Fibroblast of lung (primary cell): Measurements from ENCODE around the gene EVI5. TPM values are rescaled to one million over a fixed set of nuclear protein-coding genes. Genes with fewer than 3 reads are reported as not detected.

Experiments
- DNase-seq, 2 donors: peaks; one replicate each; pipeline versions ENCODE4 v3.0.0 to v3.0.0-alpha.2; 2010; ENCODE audit warnings: low read depth in 2 of 2
- H2AFZ ChIP-seq: 2 replicates; pipeline ENCODE4 v1.5.1; 2012; ENCODE audit warnings: low read length, control low read depth, inconsistent platforms
- H3K27ac ChIP-seq: 2 replicates; pipeline ENCODE4 v1.5.1; 2011; ENCODE audit warnings: low read length, control low read depth; ENCODE audit not compliant: insufficient read depth
- H3K27me3 ChIP-seq: 2 replicates; pipeline ENCODE4 v1.5.1; 2011; ENCODE audit warnings: mild to moderate bottlenecking, low read length; ENCODE audit not compliant: control insufficient read depth, insufficient read depth
- H3K36me3 ChIP-seq: 2 replicates; pipeline ENCODE4 v1.5.1; 2011; ENCODE audit warnings: low read length; ENCODE audit not compliant: control insufficient read depth, insufficient read depth
- H3K4me1 ChIP-seq: 2 replicates; pipeline ENCODE4 v1.5.1; 2011; ENCODE audit warnings: low read length; ENCODE audit not compliant: control insufficient read depth, insufficient read depth; ENCODE audit errors: extremely low read depth
- H3K4me2 ChIP-seq: 2 replicates; pipeline ENCODE4 v1.5.1; 2011; ENCODE audit warnings: low read length, control low read depth; ENCODE audit not compliant: insufficient read depth; ENCODE audit errors: extremely low read depth
- H3K4me3 ChIP-seq, 4 experiments: fragments of 200-600 bp in 1 of 4; sonication (generic) in 1 of 4; replicated peaks in 1 of 4; 2 replicates each; pipeline ENCODE4 v1.5.1; 2011 to 2016; ENCODE audit warnings: low read length in 4 of 4, low read depth in 3 of 4, mild to moderate bottlenecking in 3 of 4, control low read depth in 2 of 4, inconsistent platforms in 1 of 4, mixed read lengths in 1 of 4; ENCODE audit not compliant: insufficient read depth in 1 of 4; ENCODE audit errors: control extremely low read depth in 1 of 4
- H3K79me2 ChIP-seq: 2 replicates; pipeline ENCODE4 v1.5.1; 2012; ENCODE audit warnings: mild to moderate bottlenecking, low read length, inconsistent platforms; ENCODE audit not compliant: control insufficient read depth, insufficient read depth
- H3K9ac ChIP-seq: 2 replicates; pipeline ENCODE4 v1.5.1; 2011; ENCODE audit warnings: mild to moderate bottlenecking, low read length, control low read depth; ENCODE audit not compliant: insufficient read depth
- H3K9me3 ChIP-seq: 2 replicates; pipeline ENCODE4 v1.5.1; 2012; ENCODE audit warnings: low read depth, low read length; ENCODE audit not compliant: control insufficient read depth, insufficient read depth
- H4K20me1 ChIP-seq: 2 replicates; pipeline ENCODE4 v1.5.1; 2011; ENCODE audit warnings: low read length; ENCODE audit not compliant: control insufficient read depth, insufficient read depth; ENCODE audit errors: extremely low read depth
- EZH2 ChIP-seq: IDR thresholded peaks from 2 replicates; pipeline ENCODE4 v1.5.1; 2012; ENCODE audit warnings: low read length, control low read depth, mild to moderate bottlenecking; ENCODE audit errors: missing control alignments
- polyA plus RNA-seq, 2 donors: library from polyadenylated mRNA; depleted of rRNA in 1 of 2; stranded (reverse) in 1 of 2; unstranded in 1 of 2; fragments of >200 nt; gene quantifications; 2 replicates each; pipeline ENCODE4 v1.2.1, GENCODE V29; 2011 to 2012; ENCODE audit warnings: missing spikeins in 1 of 2
- total RNA-seq: library from RNA; depleted of rRNA; stranded (reverse); fragments of >200 nt; gene quantifications from 2 replicates; pipeline ENCODE4 v1.2.1, GENCODE V29; 2014
- TF ChIP-seq, protein P1 (sequence below), 2 donors: IDR thresholded peaks in 1 of 2; conservative IDR thresholded peaks in 1 of 2; 1 replicate in 1 of 2; 2 replicates in 1 of 2; pipeline ENCODE4 v1.5.1; 2011 to 2012; ENCODE audit warnings: low read length in 2 of 2, control low read depth in 1 of 2, inconsistent platforms in 1 of 2, low read depth in 1 of 2, mild to moderate bottlenecking in 1 of 2

Gene EVI5
- total and polyA plus RNA-seq, 2 donors (not counting 1 experiment from before 2014, with no cell fraction given), result 32.5 to 48.1 TPM

DNA sequence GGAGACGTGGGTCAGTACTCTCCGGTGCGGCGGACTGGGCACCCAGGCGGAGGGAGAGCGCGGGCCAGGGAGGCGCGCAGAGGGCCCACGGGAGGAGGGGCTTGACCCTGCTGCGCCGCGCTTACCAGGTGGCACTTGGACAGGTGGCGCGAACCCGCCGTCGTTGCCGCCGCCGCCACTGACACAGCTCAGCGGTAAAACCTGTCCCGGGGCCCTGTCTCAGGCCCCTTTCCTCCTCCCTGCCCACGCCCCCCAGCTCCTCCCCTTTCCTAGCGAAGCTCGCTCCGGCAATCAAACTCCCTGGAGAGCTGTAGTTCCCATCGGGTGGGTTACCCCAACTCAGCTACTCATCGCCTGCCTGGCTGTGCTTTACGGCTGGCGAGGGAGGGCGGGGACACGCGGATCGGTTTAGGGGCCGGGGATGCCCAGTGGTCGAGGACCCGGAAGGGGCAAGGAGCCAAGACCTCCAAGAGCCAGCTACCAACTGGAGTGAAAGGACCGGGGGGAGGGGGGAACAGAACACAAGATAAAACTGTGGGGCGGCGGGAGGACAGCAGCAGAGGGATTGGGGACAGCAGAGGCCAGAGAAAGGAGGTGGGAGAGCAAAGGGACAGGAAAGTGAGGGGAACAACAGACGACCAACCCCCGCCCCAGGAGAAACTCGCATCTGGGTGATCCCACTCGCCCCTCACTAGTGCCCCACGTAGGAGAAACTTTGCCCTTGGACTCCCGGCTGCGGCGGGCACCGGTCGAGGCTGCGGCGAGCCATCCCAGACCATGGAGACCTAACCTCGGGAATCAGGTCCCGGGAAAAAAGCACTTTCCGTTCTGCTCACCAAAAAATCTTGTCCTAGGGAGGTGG is 301.1 kb downstream of the EVI5 start:
- TF ChIP-seq EZH2, result peak; percentile 71
- TF ChIP-seq, protein P1, sequence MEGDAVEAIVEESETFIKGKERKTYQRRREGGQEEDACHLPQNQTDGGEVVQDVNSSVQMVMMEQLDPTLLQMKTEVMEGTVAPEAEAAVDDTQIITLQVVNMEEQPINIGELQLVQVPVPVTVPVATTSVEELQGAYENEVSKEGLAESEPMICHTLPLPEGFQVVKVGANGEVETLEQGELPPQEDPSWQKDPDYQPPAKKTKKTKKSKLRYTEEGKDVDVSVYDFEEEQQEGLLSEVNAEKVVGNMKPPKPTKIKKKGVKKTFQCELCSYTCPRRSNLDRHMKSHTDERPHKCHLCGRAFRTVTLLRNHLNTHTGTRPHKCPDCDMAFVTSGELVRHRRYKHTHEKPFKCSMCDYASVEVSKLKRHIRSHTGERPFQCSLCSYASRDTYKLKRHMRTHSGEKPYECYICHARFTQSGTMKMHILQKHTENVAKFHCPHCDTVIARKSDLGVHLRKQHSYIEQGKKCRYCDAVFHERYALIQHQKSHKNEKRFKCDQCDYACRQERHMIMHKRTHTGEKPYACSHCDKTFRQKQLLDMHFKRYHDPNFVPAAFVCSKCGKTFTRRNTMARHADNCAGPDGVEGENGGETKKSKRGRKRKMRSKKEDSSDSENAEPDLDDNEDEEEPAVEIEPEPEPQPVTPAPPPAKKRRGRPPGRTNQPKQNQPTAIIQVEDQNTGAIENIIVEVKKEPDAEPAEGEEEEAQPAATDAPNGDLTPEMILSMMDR (conservative IDR thresholded peaks at IDR 0.05 in 1 of 2, IDR thresholded peaks at IDR 0.05 in 1 of 2; ENCODE audit: low read depth in 1 of 2, low read length in 2 of 2), result no peak
- Histone ChIP-seq H3K27ac (no peak overlapping the region), H2AFZ (no peak overlapping the region), H3K9me3 (no peaks in the 10 kb centered on the region), H3K9ac (no peak overlapping the region), H3K79me2 (no peaks in the 10 kb centered on the region), H3K36me3 (no peaks in the 10 kb centered on the region), H3K4me2 (peak overlapping the region; percentile 68), H3K4me3 (no peak overlapping the region), H3K4me1 (no peaks in the 10 kb centered on the region), H3K27me3 (peaks cover 88% of the 10 kb centered on the region), H4K20me1 (no peaks in the 10 kb centered on the region)
- no peak for DNase-seq

DNA sequence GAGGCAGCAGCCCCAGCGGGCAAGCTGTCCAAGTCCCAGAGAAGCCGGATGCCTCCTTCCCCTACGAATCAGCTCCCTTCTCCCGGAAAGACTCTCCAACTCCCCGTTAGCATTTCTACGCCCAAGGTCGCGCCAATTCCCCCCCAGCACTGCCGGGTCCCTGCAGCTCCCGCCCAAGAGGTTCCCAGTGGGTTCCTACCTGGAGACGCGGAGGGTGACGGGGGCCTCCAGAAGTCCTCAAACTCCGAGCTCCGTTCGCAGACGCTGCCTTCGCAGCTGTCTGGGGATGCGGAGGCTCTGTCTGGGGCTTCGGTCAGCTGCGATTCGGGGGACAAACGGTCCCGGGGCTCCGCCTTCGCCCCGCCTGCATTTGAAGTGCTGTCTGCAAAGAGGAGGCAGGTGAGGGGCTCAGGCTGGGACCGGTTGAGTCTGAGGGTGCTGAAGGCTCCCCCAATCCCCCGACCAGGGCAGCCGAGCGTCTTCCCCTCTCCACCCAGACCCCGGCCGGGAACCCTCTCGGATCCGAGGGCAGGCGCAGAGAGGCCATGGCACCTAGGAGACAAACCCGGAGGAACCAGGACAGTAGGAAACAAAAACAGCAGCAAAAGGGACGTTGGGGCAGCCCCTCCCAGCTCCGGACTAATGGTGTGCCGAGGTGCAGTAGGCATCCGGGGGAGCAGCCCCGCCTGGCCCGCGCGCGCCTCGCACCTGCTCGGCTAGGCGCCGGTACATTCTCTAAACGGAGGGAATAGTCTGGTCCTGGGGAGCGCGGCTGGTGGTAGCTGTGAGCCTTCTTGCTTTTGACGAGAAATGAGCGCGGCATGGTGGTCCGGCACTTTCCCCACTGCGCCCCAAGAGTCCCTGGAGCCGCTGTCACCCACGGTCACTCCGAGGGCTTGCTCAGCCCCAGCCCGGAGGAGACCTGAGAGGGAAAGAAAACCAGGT is 302.0 kb downstream of the EVI5 start:
- DNase-seq, result no peak

More for the DNA sequence above, 302.0 kb downstream of the EVI5 start:
- H3K9me3 ChIP-seq, result no peaks in the 10 kb centered on the region
- H3K27me3 ChIP-seq, result peaks cover 84% of the 10 kb centered on the region
- H3K27ac ChIP-seq, result no peak overlapping the region
- peak; percentile 76 for TF ChIP-seq EZH2
- TF ChIP-seq, protein P1 (conservative IDR thresholded peaks at IDR 0.05 in 1 of 2, IDR thresholded peaks at IDR 0.05 in 1 of 2; ENCODE audit: low read depth in 1 of 2, low read length in 2 of 2), result no peak
- no peaks in the 10 kb centered on the region for H4K20me1 ChIP-seq
- H3K36me3 ChIP-seq, result no peaks in the 10 kb centered on the region
- no peak overlapping the region for H2AFZ ChIP-seq
- no peak overlapping the region for H3K9ac ChIP-seq
- peak overlapping the region; percentile 79 for H3K4me2 ChIP-seq
- H3K79me2 ChIP-seq, result no peaks in the 10 kb centered on the region
- H3K4me1 ChIP-seq, result no peaks in the 10 kb centered on the region
- peak overlapping the region in 2 of 4 experiments; percentile 28 to 39 for H3K4me3 ChIP-seq
